Urothelium cell line (cell line): ENCODE data around the gene ISG20L2.
"Not testable (repeated sequence)": the region's sequence is repeated elsewhere in the genome, so short reads cannot be mapped to it uniquely, and the experiment has no call there.

Experiments
- DNase-seq: peaks from one replicate; pipeline ENCODE4 v3.0.0; 2011; ENCODE audit warnings: low spot score, mixed read lengths
- FAIRE-seq: peaks from 2 replicates; lab custom pipeline; 2011; peaks lifted over from hg19 to GRCh38; lab: Jason Lieb, UNC

The ISG20L2 gene

GRCh38 chr1:156728599-156729462, at the start of gene ISG20L2:
TSS of gene ISG20L2 (minus strand) at chr1:156728766. CDS start at chr1:156727652, 1,114 bp downstream.
- DNase-seq (peak; percentile 94), FAIRE-seq (peak; percentile 13)

DNA sequence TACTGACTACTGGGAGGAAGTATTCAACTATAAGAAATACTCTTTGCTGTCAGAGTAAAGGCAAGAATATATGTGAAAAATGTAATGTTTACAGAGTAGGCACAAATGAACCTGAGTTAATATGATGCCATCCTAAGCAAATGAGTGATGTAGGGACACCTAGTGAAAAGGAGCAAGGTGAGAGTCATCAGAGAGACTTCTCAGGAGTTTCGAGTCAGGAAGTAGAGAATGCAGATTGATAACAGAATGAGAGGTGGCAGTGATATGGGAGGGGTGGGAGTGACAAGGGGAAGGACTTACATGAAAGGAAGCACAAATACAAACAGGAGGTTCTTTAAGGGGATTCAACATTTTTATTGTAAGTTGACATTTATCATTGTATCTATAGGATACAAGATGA, 49.0 kb upstream of the ISG20L2 start:
- DNase-seq (no peak), FAIRE-seq (no peak)

- DNase-seq (no peak), FAIRE-seq (no peak)
These were observed 48.4 kb upstream of the ISG20L2 start for GRCh38 chr1:156776942-156777341.

DNA sequence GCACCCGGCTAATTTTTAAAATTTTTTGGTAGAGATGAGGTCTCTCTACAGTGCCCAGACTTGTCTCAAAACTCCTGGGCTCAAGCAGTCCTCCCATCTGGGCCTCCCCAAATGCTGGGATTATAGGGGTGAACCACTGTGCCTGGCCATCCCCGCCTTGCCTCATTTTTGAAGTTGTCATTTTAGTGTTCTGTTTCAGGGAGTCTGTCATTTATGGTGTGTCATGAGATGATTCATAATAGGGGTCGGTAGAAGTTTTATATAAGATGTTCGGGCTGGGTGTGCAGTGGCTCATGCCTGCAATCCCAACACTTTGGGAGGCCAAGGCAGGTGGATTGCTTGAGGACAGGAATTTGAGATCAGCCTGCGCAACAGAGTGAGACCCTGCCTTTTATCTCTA, 47.2 kb upstream of the ISG20L2 start:
- DNase-seq (no peak), FAIRE-seq (no peak)

DNA sequence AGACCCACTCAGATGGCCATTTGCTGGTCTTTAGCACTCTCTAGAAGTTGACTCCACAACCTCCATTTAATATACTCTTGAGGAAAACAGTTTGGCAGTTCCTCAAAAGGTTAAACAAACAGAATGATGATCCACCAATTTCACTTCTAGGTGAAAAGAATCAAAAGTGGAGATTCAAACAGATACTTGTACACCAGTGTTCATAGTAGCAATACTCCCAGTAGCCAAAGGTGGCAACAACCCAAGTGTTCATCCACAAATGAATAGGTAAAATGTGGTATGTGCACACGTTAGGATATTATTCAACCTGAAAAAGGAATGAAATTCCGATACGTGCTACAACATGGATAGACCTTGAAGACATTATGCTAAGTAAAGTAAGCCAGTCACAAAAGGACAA, 45.0 kb upstream of the ISG20L2 start:
- FAIRE-seq (no peak), DNase-seq (no peak)

DNA sequence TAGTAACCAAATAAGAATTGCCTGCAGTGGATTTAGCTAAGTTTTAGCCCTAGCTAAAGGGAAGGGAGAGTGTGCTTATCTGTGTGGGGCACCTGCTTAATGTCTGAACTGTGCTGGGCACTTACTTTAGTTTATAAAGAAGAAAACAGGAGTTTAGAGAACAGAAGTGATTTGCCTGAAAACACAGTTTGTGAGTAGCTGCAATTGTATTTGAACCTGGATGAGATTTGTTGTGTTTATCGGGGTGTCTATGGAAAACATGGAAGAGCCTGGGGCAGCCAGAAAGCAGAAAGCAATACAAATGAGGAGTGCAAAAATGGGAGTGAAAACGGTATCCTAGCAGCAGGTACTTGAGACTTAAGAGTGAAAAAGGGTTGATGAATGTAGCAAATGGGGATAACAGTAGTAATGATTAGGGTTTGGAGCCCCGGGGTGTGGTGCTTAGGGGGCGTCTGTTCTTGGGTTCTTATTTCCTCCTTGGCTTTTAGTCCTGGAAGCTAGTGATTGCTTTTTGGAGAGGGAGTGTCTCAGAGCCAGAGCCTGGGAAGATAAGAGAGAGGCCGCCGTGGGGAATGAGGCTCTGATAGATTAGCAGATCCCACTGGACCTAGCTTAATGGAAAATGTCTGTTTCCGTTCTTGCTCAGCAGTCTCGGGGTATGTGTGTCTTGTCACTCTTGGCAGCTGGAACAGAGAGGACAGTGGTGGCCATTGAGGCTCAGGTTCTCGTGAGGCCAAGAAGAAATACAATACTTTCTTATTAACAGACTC, 44.3 kb upstream of the ISG20L2 start:
- FAIRE-seq (no peak), DNase-seq (no peak)

DNA sequence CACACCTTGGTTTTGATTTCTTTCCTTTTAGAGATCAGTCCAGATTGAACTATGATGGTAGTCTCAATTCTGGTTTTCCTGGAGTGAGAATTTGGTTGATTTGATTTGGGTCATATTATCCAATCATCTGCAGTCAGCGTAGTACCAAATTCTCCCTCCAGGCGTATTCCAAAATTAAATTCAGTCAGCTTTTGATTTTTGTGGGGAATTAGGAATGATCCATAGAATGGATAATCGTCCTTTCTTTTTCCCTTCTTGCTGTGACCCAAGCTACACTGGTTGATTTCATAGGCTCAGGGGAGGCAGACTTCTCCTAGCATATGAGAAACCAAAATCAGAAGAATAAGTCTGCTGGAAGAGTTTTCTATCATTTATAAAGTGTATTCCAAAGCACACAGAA, 43.7 kb upstream of the ISG20L2 start:
- DNase-seq (no peak), FAIRE-seq (no peak)

DNA sequence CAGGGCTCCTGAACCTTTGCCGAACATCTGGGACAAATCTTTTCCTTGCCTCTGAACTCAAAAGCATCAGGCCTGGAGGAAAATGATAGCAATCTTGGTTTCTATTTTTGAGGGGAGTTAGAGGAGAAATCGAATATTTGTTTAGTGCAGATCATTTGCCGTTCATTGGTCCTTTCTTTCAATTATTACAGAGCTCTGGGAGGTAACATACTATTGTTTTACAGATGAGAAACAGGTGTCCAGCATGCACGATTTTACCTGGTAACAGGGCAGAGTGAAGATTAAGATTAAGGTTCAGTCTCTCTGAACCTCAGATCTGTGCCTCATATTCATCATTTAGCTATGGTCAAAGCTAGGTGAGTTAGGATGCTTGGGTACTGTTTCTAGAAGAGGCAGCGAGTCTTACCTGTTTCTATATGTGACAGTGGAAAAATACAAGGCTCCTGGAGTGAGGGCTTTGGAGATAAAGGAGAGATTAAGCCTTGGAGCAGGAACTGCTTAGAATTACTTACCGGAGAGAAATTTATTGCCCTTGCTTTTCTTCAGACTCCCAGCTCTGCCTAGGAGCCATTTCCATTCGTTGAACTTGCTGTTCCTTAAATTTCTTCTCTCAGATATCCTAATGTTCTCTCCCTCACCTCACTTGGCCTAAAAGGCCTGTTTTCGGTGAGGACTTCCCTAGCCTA, 40.2 kb upstream of the ISG20L2 start:
- FAIRE-seq, result no peak

GRCh38 chr1:156767879-156768604, 39.5 kb upstream of the ISG20L2 start:
- DNase-seq (no peak), FAIRE-seq (no peak)

More for the DNA sequence above, 40.2 kb upstream of the ISG20L2 start:
- no peak for DNase-seq

DNA sequence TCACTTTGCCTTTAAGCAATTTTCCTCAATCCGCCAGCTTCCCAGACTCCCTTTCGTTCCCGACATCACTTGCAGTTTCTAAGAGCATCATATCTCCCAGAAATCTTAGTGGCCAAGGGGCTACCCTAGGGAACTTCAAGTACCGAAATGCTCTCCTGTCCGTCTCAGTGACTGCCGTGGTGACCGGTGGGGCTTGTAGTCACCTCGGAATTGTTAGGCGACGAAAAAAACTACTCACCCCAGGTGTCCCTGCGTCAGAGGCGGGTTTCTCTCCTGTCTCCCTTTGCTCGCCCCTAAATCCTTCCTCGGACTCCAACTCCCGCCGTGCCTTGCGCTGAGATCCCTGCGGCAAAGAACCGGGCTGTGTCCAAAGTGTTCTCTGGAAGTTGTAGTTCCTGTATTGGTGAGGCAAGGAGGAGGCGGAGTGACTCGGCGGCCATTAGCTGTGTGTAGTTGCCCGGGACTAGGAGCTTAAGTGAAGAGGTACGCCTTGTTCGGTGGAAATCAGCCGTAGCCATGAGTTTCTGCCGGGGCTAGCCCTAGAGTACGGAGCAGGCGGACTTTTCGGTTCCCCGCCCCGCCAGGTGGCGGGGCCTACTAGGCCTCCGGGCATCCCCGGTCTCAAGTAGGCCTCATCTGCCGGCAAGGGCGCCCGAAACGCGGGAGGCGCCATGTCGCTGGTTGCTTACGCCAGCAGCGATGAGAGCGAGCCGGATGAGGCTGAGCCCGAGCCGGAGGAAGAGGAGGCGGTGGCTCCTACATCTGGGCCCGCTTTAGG, 38.7 kb upstream of the ISG20L2 start, which contains the start of gene PRCC:
PRCC (plus strand) TSS at position 435 of the 778 bp plus-strand sequence; CDS start at position 672, 237 bp downstream.
- peak; percentile 94 for DNase-seq
- FAIRE-seq, result no peak

- DNase-seq (peak; percentile 15), FAIRE-seq (no peak)
These were observed 37.9 kb upstream of the ISG20L2 start for GRCh38 chr1:156766298-156767100.

DNA sequence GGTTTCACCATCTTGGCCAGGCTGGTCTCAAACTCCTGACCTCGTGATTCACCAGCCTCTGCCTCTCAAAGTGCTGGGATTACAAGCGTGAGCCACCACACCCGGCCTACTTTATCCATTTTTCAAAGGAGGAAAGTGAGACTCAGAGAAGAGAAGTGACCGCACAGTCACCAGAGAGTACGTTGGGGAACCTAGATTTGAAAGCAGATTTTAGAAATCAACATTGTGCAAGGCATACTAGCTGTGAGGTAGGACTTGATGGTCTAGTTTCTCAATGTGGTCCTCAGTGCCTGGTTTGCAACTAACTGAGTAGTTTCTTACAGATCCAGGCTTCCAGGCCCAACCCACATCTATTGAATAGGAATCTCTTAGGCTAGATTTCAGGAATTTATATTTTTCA, 37.1 kb upstream of the ISG20L2 start:
- no peak for FAIRE-seq
- DNase-seq, result no peak

- not testable (repeated sequence) for FAIRE-seq, DNase-seq
These were observed 36.6 kb upstream of the ISG20L2 start for GRCh38 chr1:156765136-156765535.

- FAIRE-seq, result no peak
- no peak for DNase-seq
These were observed 32.2 kb upstream of the ISG20L2 start for GRCh38 chr1:156760796-156761104.

DNA sequence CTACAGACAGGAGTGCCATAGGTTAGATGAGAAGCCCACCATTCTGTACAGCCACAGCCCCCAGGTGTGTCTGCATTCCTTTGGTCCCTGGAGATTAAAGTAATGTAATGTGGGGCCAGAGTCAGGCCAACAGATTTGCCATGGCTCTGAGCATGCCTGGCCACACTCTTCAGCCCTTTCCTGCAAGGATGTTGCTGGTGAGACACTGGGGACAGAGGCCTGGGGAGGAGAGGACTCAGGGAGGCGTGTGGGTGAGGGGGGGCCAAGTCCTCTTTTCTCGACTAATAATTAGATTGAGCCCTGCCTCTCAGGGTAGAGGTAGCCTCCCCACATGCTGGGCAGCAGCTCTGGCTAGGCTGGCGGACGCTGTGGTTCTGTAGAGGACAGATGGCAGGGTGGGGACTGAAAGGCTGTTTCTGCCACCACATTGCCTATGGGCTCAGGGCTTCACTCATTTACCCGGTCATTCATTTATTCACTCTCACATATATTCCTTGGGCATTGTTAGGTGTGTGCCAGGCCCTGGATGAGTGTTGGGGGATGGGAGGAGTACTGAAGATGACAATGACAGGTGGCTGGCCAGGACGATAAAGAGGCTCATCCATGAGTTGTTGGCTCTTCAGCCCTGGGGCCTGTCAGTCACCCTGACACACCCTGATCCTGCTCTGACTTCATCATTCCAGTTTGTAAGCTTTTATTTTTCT, 31.7 kb upstream of the ISG20L2 start:
- FAIRE-seq (no peak), DNase-seq (no peak)

- DNase-seq, FAIRE-seq: not testable (repeated sequence)
These were observed 29.1 kb upstream of the ISG20L2 start for GRCh38 chr1:156757572-156758253.

- FAIRE-seq (no peak), DNase-seq (no peak)
These were observed 27.8 kb upstream of the ISG20L2 start for GRCh38 chr1:156756355-156756754.

GRCh38 chr1:156755527-156755950, 27.0 kb upstream of the ISG20L2 start:
- FAIRE-seq (no peak), DNase-seq (no peak)
